BLaER1 treated with 17β-estradiol and CSF1 and Interleukin-3, amounts not matched to agents 10 nM and 100 nM (cell line): Measurements from ENCODE around the gene SEPSECS.

Source experiments
- H3K27ac ChIP-seq, 11 experiments: shearing (Covaris generic); formaldehyde crosslinking; 2 replicates each; pipeline ENCODE4 v1.8.1; 2022
- H3K27me3 ChIP-seq, 11 experiments: shearing (Covaris generic); formaldehyde crosslinking; 2 replicates each; pipeline ENCODE4 v1.8.1; 2022
- H3K36me3 ChIP-seq, 11 experiments: shearing (Covaris generic); formaldehyde crosslinking; 2 replicates each; pipeline ENCODE4 v1.8.1; 2022
- H3K4me1 ChIP-seq, 10 experiments: shearing (Covaris generic); formaldehyde crosslinking; 2 replicates each; pipeline ENCODE4 v1.8.1; 2022
- H3K4me2 ChIP-seq, 11 experiments: shearing (Covaris generic); formaldehyde crosslinking; 2 replicates each; pipeline ENCODE4 v1.8.1; 2022
- H3K4me3 ChIP-seq, 10 experiments: shearing (Covaris generic); formaldehyde crosslinking; 2 replicates each; pipeline ENCODE4 v1.8.1; 2022
- H3K9ac ChIP-seq, 11 experiments: shearing (Covaris generic); formaldehyde crosslinking; 2 replicates each; pipeline ENCODE4 v1.8.1; 2022
- H3K9me3 ChIP-seq, 11 experiments: shearing (Covaris generic); formaldehyde crosslinking; replicated peaks in 1 of 11; 2 replicates each; pipeline ENCODE4 v1.8.1; 2022
- H4K20me1 ChIP-seq, 11 experiments: shearing (Covaris generic); formaldehyde crosslinking; 2 replicates each; pipeline ENCODE4 v1.8.1; 2022
- Cebpa-rat ChIP-seq, 11 experiments: shearing (Covaris generic); IDR thresholded peaks; 2 replicates each; pipeline ENCODE4 v1.8.1; 2022

SEPSECS gene

GRCh38 chr4:25178838-25179261 is 18.6 kb upstream of the SEPSECS start:
- no peak overlapping the region for H3K4me3 ChIP-seq
- H4K20me1 ChIP-seq, result peaks cover 0 to 6% (median 0%) of the 10 kb centered on the region in 11 experiments; a peak in 1 of 22 replicates
- no peak overlapping the region for H3K4me2 ChIP-seq
- TF ChIP-seq Cebpa-rat (IDR thresholded peaks at IDR 0.05), result no peak
- H3K27ac ChIP-seq, result no peak overlapping the region
- no peak overlapping the region for H3K9ac ChIP-seq
- H3K9me3 ChIP-seq, result peaks cover 0 to 12% (median 0%) of the 10 kb centered on the region in 11 experiments; a peak in 4 of 22 replicates
- H3K27me3 ChIP-seq, result no peaks in the 10 kb centered on the region
- H3K4me1 ChIP-seq, result peaks cover 8 to 57% (median 23%) of the 10 kb centered on the region in 10 experiments
- peaks cover 0 to 25% (median 16%) of the 10 kb centered on the region in 11 experiments; a peak in 16 of 22 replicates for H3K36me3 ChIP-seq

GRCh38 chr4:25177147-25177546 is 16.9 kb upstream of the SEPSECS start:
- no peaks in the 10 kb centered on the region; a peak in 1 of 22 replicates for H4K20me1 ChIP-seq
- H3K4me1 ChIP-seq, result peaks cover 0 to 61% (median 31%) of the 10 kb centered on the region in 10 experiments; a peak in 15 of 20 replicates
- peaks cover 0 to 7% (median 0%) of the 10 kb centered on the region in 11 experiments; a peak in 4 of 22 replicates for H3K9me3 ChIP-seq
- H3K27me3 ChIP-seq, result no peaks in the 10 kb centered on the region
- H3K36me3 ChIP-seq, result peaks cover 0 to 39% (median 19%) of the 10 kb centered on the region in 11 experiments; a peak in 18 of 22 replicates
- H3K27ac ChIP-seq, result no peak overlapping the region
- H3K9ac ChIP-seq, result no peak overlapping the region
- H3K4me2 ChIP-seq, result no peak overlapping the region
- TF ChIP-seq Cebpa-rat (IDR thresholded peaks at IDR 0.05), result no peak
- H3K4me3 ChIP-seq, result no peak overlapping the region

- H3K27me3 ChIP-seq, result no peaks in the 10 kb centered on the region
- no peaks in the 10 kb centered on the region; a peak in 1 of 22 replicates for H4K20me1 ChIP-seq
- no peak for TF ChIP-seq Cebpa-rat (IDR thresholded peaks at IDR 0.05)
- H3K4me1 ChIP-seq, result peaks cover 0 to 70% (median 34%) of the 10 kb centered on the region in 10 experiments; a peak in 15 of 20 replicates
- peaks cover 9 to 56% (median 37%) of the 10 kb centered on the region in 11 experiments; a peak in 21 of 22 replicates for H3K36me3 ChIP-seq
- peaks cover 0 to 14% (median 0%) of the 10 kb centered on the region in 11 experiments; a peak in 5 of 22 replicates for H3K9me3 ChIP-seq
- peak overlapping the region in 5 of 11 experiments; percentile 37 to 70 (median 63); a peak in 9 of 22 replicates for H3K9ac ChIP-seq
- peak overlapping the region in 9 of 11 experiments; percentile 23 to 87 (median 68); a peak in 15 of 22 replicates for H3K27ac ChIP-seq
- H3K4me3 ChIP-seq, result 0 out of 20 replicates have a peak overlapping the region, but pooled peaks of 1 of the 10 experiments have one; percentile 16
- H3K4me2 ChIP-seq, result peak overlapping the region in 7 of 11 experiments; percentile 58 to 85 (median 81); a peak in 13 of 22 replicates
Observed at GRCh38 chr4:25174674-25175073, 14.4 kb upstream of the SEPSECS start.

GRCh38 chr4:25172961-25173915 is 13.0 kb upstream of the SEPSECS start:
- H3K27me3 ChIP-seq, result no peaks in the 10 kb centered on the region
- TF ChIP-seq Cebpa-rat (IDR thresholded peaks at IDR 0.05), result peak in 3 of 11 experiments; percentile 70 to 75 (median 71); a peak in 3 of 22 replicates
- H3K9me3 ChIP-seq, result peaks cover 0 to 19% (median 4%) of the 10 kb centered on the region in 11 experiments; a peak in 7 of 22 replicates
- peak overlapping the region in 5 of 11 experiments; percentile 47 to 70 (median 63); a peak in 10 of 22 replicates for H3K9ac ChIP-seq
- H4K20me1 ChIP-seq, result no peaks in the 10 kb centered on the region
- peaks cover 9 to 56% (median 39%) of the 10 kb centered on the region in 11 experiments; a peak in 21 of 22 replicates for H3K36me3 ChIP-seq
- peak overlapping the region in 4 of 10 experiments; percentile 14 to 34 (median 33); a peak in 4 of 20 replicates for H3K4me3 ChIP-seq
- H3K27ac ChIP-seq, result peak overlapping the region in 10 of 11 experiments; percentile 11 to 87 (median 66); a peak in 17 of 22 replicates
- peaks cover 0 to 70% (median 34%) of the 10 kb centered on the region in 10 experiments; a peak in 15 of 20 replicates for H3K4me1 ChIP-seq
- H3K4me2 ChIP-seq, result peak overlapping the region in 8 of 11 experiments; percentile 31 to 85 (median 79); a peak in 15 of 22 replicates

DNA sequence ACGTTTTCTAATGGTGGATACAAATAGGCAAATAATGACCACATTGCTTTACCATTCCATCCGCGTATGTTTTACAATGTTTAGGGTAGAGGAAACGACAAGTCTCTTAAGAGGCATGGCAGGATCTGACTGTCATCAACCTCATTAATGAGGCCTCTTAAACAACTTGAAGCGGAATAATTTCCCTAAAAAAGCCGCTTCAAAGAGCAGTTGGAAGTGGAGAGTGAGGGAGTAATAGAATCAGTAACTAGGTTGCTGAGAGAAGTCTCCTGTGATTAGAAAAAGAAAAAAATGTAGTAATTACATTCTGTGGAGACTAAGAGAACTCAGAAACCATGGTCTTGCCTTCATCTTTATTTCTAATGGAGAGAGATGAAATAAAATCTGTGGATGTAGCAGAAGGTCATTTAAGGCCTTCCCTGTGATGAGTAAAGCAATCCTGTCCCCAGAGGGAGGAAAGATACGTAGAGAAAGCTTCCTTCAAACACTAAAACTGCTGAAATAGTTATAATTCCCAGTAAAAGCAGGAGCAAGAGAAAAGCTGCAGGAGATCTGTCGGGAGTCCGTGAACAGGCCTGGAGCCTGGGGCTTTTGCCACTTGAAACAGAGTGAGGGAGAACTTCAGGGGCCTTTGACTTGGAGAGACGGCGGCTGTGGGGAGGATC is 11.1 kb upstream of the SEPSECS start:
- Histone ChIP-seq H3K9me3 (peaks cover 0 to 19% (median 4%) of the 10 kb centered on the region in 11 experiments; a peak in 10 of 22 replicates), H3K4me1 (peaks cover 6 to 60% (median 40%) of the 10 kb centered on the region in 10 experiments), H3K27me3 (no peaks in the 10 kb centered on the region), H3K4me3 (no peak overlapping the region), H3K27ac (peak overlapping the region in 4 of 11 experiments; percentile 10 to 87 (median 81); a peak in 6 of 22 replicates), H3K4me2 (peak overlapping the region in 4 of 11 experiments; percentile 81 to 85 (median 84); a peak in 7 of 22 replicates), H3K9ac (no peak overlapping the region), H4K20me1 (no peaks in the 10 kb centered on the region), H3K36me3 (peaks cover 11 to 59% (median 45%) of the 10 kb centered on the region in 11 experiments; a peak in 21 of 22 replicates)
- no peak for TF ChIP-seq Cebpa-rat (IDR thresholded peaks at IDR 0.05)

DNA sequence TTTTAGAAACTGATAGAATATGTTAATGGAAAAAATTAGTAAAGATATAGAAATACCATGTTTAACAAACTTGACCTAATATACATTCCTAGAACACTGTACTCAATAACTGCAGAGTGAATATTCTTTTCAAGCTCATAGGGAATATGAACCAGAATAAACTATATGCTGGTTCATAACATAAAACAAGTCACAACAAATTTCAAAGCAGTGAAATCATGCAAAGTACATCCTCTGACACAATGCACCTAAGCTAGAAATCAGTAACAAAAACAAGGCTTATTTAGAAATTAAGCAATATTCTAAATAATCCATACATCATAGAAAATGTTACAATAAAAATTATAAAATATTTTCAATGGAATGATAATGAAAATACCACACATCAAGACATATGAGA is 9.2 kb upstream of the SEPSECS start:
- peaks cover 0 to 27% (median 6%) of the 10 kb centered on the region in 11 experiments; a peak in 11 of 22 replicates for H3K9me3 ChIP-seq
- no peaks in the 10 kb centered on the region for H4K20me1 ChIP-seq
- H3K9ac ChIP-seq, result no peak overlapping the region
- peaks cover 22 to 57% (median 47%) of the 10 kb centered on the region in 11 experiments for H3K36me3 ChIP-seq
- H3K4me1 ChIP-seq, result peaks cover 6 to 43% (median 32%) of the 10 kb centered on the region in 10 experiments
- no peak overlapping the region for H3K27ac ChIP-seq
- TF ChIP-seq Cebpa-rat (IDR thresholded peaks at IDR 0.05), result no peak
- H3K4me2 ChIP-seq, result no peak overlapping the region
- no peaks in the 10 kb centered on the region for H3K27me3 ChIP-seq
- no peak overlapping the region for H3K4me3 ChIP-seq

GRCh38 chr4:25165916-25166315 is 5.7 kb upstream of the SEPSECS start:
- H3K9ac ChIP-seq, result no peak overlapping the region
- peaks cover 0 to 19% (median 6%) of the 10 kb centered on the region in 11 experiments; a peak in 10 of 22 replicates for H3K9me3 ChIP-seq
- H3K36me3 ChIP-seq, result peaks cover 20 to 49% (median 38%) of the 10 kb centered on the region in 11 experiments
- no peak overlapping the region for H3K4me2 ChIP-seq
- H3K4me1 ChIP-seq, result peaks cover 16 to 36% (median 28%) of the 10 kb centered on the region in 10 experiments
- no peak for TF ChIP-seq Cebpa-rat (IDR thresholded peaks at IDR 0.05)
- H3K4me3 ChIP-seq, result no peak overlapping the region
- H3K27ac ChIP-seq, result no peak overlapping the region
- no peaks in the 10 kb centered on the region for H3K27me3 ChIP-seq
- H4K20me1 ChIP-seq, result no peaks in the 10 kb centered on the region

DNA sequence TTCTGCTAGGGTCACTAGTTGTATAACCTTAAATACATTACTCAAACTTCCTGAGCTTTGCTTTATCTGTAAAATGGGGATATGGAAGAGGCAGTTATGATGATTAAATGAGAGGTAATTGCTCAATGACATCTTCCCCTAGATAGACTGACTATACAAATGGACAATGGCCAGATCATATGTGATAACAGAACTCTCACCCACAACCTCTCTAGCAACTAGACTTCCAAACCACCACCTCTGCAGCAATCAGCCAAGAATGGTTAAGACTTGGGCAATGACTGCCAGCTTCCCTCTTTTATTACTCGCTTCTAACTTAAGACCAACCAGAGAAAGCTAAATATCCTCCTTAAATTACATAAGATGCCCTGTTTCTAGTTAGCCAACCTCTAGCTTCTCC is 2.9 kb upstream of the SEPSECS start:
- TF ChIP-seq Cebpa-rat (IDR thresholded peaks at IDR 0.05), result peak in 1 of 11 experiments; percentile 13; a peak in 1 of 22 replicates
- Histone ChIP-seq H3K9me3 (peaks cover 0 to 8% (median 0%) of the 10 kb centered on the region in 11 experiments; a peak in 8 of 22 replicates), H3K4me1 (peaks cover 27 to 42% (median 39%) of the 10 kb centered on the region in 10 experiments)

More for the DNA sequence above, 2.9 kb upstream of the SEPSECS start:
- peak overlapping the region in 5 of 11 experiments; percentile 16 to 96 (median 35); a peak in 8 of 22 replicates for H3K4me2 ChIP-seq
- peaks cover 12 to 39% (median 27%) of the 10 kb centered on the region in 11 experiments for H3K36me3 ChIP-seq
- H3K4me3 ChIP-seq, result no peak overlapping the region
- no peaks in the 10 kb centered on the region for H3K27me3 ChIP-seq
- H3K9ac ChIP-seq, result no peak overlapping the region
- no peak overlapping the region for H3K27ac ChIP-seq
- H4K20me1 ChIP-seq, result no peaks in the 10 kb centered on the region
